Dedifferentiated amniotic fluid mesenchymal stem cell (primary cell): ENCODE results near the gene ACTG1.

Experiments used
- DNase-seq: peaks from one replicate; pipeline ENCODE4 v3.0.0-alpha.2; 2016; ENCODE audit errors: extremely low spot score

The ACTG1 gene

DNA sequence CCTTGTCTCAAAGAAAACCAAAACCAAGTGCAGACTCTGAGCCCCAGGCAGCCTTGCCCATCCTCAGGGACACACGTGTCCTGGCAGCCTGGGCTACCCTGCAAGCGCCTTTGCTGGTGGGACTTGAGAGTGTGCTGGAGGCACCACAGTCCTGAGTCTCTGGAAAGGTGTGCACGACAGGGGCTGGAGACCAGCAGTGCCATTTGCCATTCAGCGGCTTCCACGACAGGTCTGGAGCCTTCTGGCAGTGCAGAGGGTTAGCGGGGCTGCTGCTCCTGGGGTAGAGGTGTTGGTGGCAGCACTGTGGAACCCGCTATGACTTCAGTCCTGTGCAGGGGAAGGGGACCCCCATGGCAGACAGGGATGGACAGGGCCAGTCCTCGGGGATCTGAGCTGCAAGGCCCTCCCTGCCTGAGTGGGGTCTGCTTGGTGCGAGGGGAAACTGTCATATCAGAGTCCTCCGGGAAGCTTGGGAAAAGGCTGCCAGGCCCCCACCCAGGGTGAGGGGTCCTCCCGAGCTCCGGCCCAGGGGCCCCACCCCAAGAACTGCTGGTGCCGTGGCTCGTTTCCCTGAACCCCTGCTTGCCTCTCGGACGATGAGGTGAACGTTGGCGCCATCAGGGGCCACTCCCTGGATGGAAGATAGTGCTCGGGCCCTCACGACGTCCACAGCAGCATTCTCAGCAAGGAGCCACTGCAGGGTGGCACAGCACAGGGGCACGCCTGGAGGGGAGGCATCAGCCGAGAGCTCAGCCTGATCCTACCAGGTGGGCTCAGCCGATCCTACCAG, 32.8 kb upstream of the ACTG1 start:
- DNase-seq, result no peak

DNA sequence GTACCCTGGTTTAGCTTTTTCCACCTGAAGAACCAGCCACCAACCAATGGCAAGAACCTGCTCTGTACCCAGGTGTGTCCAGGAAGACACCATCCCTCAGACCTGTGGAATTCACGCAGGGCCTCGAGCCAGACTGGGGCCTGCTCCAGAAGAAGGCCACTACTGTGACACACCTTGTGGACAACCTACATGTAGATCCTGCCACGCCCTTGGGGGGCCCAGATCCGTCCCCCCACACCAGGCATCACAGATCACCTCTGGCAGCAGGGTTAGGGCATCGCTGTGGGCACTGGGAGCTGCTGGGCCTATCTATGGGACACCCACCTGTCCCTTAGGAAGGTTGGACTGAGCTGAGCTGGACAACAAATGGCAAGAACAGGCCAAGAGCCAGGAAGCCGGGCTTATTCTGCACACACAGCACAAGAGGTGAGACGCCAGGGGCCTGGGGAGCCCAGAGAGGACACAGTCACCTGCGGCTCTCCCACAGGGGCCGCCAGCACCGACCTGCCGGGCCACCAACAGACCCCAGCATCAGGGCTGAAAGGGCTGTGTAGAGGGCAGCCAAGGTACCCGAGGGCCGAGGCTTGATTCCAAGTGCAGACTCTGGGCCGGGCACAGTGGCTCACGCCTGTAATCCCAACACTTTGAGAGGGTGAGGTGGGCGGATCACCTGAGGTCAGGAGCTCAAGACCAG, 31.8 kb upstream of the ACTG1 start:
- no peak for DNase-seq

GRCh38 chr17:81543756-81544155, 31.2 kb upstream of the ACTG1 start:
- no peak for DNase-seq

GRCh38 chr17:81543339-81543675, 30.7 kb upstream of the ACTG1 start:
- DNase-seq, result no peak

- no peak for DNase-seq
Observed at GRCh38 chr17:81542431-81543338, 30.1 kb upstream of the ACTG1 start.

GRCh38 chr17:81541123-81541522, 28.5 kb upstream of the ACTG1 start:
- DNase-seq, result no peak

DNA sequence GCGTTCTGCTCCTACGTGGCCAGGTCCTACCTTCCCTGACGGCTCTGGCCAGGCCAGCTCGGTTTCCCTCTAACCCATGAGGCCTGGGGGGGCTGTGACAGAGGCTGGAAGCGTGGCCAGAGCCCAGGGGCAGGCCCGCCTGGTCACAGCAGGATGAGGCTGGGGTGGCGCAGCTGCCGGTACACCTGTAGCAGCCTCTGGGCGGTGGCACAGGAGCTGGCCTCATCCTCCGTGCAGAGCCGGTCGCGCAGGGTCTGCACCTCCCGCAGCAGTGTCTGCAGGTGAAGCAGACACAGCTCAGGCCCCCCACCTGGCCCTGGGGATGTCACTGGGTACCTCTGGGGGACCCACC, 28.1 kb upstream of the ACTG1 start:
- no peak for DNase-seq

GRCh38 chr17:81539961-81540675, 27.5 kb upstream of the ACTG1 start:
- no peak for DNase-seq

DNA sequence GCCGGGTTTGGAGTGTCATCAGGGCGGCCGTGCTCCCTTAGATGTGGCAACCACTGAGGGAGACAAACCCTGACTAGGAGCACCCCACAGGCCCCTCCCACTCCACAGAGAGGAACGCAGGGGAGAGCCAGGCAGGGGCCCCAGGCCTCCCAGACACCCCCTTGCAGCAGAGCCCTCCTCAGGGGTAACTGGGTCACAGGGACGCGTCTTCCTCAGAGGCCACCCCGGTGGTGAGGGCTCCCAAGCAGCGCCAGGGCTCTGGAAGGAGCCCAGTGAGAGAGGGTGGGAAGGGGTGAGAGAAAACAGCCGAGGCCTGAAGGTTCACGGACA, 26.9 kb upstream of the ACTG1 start:
- no peak for DNase-seq

- no peak for DNase-seq
Observed at GRCh38 chr17:81538651-81539570, 26.3 kb upstream of the ACTG1 start.

DNA sequence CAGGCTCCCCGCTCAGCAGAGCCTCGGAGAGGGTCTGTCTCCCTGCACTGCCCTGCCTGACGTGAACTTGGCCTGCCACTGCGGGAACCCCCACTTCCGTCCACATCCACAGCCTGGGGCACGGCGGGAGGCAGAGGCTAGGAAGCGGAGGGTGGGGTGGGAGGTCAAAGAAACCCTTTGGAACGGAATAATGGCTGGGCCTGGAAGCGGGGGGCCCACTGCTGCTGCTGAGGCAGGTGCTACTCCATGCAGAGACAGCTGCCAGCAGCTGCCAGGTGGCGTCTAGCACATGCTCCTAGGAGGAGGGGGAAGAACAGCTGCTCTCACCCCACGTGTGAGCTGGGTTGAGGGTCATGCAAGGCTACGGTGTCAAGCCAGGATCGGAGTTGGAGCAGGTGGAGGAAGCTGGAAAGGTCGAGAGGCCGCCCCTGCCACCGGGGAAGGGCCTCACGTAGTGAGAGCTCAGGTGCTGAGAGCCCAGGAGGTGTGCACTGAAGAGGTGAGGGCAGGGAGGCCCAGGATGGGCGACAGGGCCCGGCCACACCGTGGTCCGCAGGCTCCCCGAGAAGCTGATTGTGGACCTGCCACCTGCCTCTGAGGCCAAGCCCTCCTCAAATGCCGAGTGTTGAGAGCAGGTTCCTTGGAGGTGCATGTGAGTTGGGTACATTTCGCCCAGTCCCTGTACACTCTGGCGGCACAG, 25.4 kb upstream of the ACTG1 start:
- DNase-seq, result no peak

- no peak for DNase-seq
Observed at GRCh38 chr17:81537343-81537855, 24.8 kb upstream of the ACTG1 start.

DNA sequence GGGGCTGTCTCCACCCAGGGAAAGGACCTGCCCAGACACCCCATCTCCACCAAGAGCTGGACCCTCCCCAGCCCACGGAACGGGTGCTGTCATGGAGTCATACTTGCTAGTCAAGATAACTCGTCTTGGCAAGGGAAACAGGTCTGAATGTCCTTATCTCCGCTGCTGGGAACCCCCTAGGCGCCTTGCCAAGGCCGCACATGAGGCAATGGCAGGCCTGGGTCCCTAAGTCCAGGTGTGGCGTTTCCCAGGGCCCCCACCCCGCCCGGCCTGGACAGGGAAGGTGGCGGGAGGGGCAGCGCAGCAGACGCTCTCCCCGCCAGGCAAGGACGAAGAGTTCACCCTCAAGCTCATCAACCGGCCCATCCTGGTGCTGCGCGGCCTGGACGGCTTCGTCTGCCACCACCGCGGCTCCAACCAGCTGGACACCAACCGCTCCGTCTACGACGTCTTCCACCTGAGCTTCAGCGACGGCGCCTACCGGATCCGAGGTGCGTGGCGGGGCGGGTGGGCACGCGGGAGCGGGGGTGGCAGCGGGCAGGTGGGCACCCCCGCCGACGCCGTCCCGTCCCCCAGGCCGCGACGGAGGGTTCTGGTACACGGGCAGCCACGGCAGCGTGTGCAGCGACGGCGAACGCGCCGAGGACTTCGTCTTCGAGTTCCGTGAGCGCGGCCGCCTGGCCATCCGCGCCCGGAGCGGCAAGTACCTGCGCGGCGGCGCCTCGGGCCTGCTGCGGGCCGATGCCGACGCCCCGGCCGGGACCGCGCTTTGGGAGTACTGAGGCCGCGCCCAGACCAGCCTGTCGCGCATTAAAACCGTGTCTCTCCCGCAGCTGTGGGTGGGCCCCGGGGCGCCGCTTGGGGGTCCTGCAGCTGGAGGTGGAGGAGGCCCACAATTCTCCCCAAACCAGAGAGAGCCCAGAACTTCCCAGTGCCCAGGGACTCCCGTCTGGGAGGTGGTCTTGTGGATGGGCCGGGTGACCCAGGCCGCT, 24.0 kb upstream of the ACTG1 start:
- DNase-seq, result no peak

- DNase-seq, result no peak
Observed at GRCh38 chr17:81535480-81536298, 23.1 kb upstream of the ACTG1 start.

DNA sequence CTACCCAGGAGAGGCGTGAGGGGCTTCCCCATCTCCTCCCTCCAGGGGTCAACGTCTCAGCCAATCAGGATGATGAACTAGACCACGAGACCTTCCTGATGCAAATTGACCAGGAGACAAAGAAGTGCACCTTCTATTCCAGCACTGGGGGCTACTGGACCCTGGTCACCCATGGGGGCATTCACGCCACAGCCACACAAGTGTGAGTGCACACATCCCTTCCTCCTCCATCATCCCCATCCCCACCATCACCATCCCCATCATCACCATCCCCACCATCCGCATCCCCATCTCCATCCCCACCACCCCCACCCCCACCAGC, 22.4 kb upstream of the ACTG1 start:
- DNase-seq, result no peak

DNA sequence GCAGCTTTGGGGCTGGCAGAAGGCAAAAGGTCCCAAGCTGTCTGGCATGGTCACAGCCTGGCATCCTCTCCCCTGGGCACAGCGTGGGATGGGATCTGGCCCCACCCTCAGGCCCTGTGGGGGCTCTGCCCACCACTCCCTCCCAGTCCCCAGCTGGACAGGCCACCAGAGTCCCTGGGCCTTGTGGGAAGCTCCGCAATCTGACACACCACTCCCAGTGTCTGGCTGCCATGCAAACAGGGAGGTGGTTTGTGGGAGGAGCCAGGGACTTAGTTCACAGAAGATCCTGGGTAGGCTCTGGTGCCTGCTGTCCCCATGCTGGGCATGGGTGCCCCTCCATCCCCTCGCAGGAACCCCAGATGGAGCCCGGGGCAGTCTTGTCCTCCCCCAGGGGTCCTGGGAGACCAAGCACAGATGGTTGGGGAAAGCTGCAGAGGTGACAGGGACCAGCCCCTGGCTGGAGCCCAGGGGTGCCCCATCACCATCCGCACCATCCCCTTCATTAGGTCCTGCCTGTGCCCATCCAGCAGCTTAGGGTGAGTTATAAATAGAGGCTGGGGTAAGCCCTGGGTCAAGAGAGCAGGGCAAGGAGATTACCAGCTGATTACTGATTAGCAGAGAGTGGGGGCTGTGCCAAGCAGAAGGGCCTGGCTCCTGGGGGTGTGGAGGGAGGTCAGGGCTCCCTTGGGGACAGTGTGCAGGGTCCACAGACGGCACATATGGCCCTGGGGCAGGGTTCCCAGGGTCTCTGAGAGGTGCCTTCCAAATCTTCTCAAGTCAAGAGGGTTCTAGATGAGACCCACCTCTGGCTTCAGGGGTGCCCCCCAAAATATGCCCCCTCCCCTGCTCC, 21.8 kb upstream of the ACTG1 start:
- DNase-seq, result no peak
